Measurements from ENCODE around the gene AP2A1.
"Not testable (repeated sequence)": the region's sequence is repeated elsewhere in the genome, so short reads cannot be mapped to it uniquely, and the experiment has no call there.

AP2A1 gene

GRCh38 chr19:49811328-49811727, 44.5 kb downstream of the AP2A1 start:
- in situ Hi-C loops (cut with MboI; ENCODE audit: low sequenced_read_pairs), result no loop called here

- in situ Hi-C loops (cut with MboI; ENCODE audit: low sequenced_read_pairs), result no loop called here
These were observed 45.7 kb downstream of the AP2A1 start for GRCh38 chr19:49812452-49812996.

- in situ Hi-C loops (cut with MboI; ENCODE audit: low sequenced_read_pairs), result no loop called here
These were observed 46.4 kb downstream of the AP2A1 start, which contains the start of gene FUZ for GRCh38 chr19:49812997-49813861. Gene FUZ, minus strand, starts transcription at chr19:49813292. Its CDS starts 186 bp downstream, at chr19:49813106.

- in situ Hi-C loops (cut with MboI; ENCODE audit: low sequenced_read_pairs), result no loop called here
These were observed 47.2 kb downstream of the AP2A1 start for GRCh38 chr19:49814010-49814409.

- in situ Hi-C loops (cut with MboI; ENCODE audit: low sequenced_read_pairs), result no loop called here
These were observed 49.8 kb downstream of the AP2A1 start for GRCh38 chr19:49816590-49816989.

GRCh38 chr19:49817964-49818648, 51.3 kb downstream of the AP2A1 start, which contains the start of gene MED25:
Gene MED25, plus strand, starts transcription at chr19:49818289. Its CDS starts 53 bp downstream, at chr19:49818342.
- in situ Hi-C loops (cut with MboI; ENCODE audit: low sequenced_read_pairs), result no loop called here

GRCh38 chr19:49818649-49819370, 52.0 kb downstream of the AP2A1 start:
- in situ Hi-C loops (cut with MboI; ENCODE audit: low sequenced_read_pairs), result no loop called here

GRCh38 chr19:49819452-49820115, 52.8 kb downstream of the AP2A1 start:
- in situ Hi-C loops (cut with MboI; ENCODE audit: low sequenced_read_pairs), result not testable (repeated sequence)

- in situ Hi-C loops (cut with MboI; ENCODE audit: low sequenced_read_pairs), result no loop called here
These were observed 53.3 kb downstream of the AP2A1 start for GRCh38 chr19:49820125-49820524.

- in situ Hi-C loops (cut with MboI; ENCODE audit: low sequenced_read_pairs), result no loop called here
These were observed 56.7 kb downstream of the AP2A1 start for GRCh38 chr19:49823472-49823871.

- in situ Hi-C loops (cut with MboI; ENCODE audit: low sequenced_read_pairs), result no loop called here
These were observed 57.9 kb downstream of the AP2A1 start for GRCh38 chr19:49824662-49825061.

- in situ Hi-C loops (cut with MboI; ENCODE audit: low sequenced_read_pairs), result no loop called here
These were observed 60.2 kb downstream of the AP2A1 start for GRCh38 chr19:49827034-49827433.

GRCh38 chr19:49829200-49829599, 62.4 kb downstream of the AP2A1 start:
- in situ Hi-C loops (cut with MboI; ENCODE audit: low sequenced_read_pairs), result no loop called here

GRCh38 chr19:49829721-49830120, 62.9 kb downstream of the AP2A1 start:
- in situ Hi-C loops (cut with MboI; ENCODE audit: low sequenced_read_pairs), result no loop called here

GRCh38 chr19:49830766-49831165, 64.0 kb downstream of the AP2A1 start:
- in situ Hi-C loops (cut with MboI; ENCODE audit: low sequenced_read_pairs), result no loop called here

GRCh38 chr19:49831592-49831991, 64.8 kb downstream of the AP2A1 start:
- in situ Hi-C loops (cut with MboI; ENCODE audit: low sequenced_read_pairs), result no loop called here

- in situ Hi-C loops (cut with MboI; ENCODE audit: low sequenced_read_pairs), result no loop called here
These were observed 65.8 kb downstream of the AP2A1 start for GRCh38 chr19:49832556-49832955.

GRCh38 chr19:49833599-49833998, 66.8 kb downstream of the AP2A1 start:
- in situ Hi-C loops (cut with MboI; ENCODE audit: low sequenced_read_pairs), result no loop called here

GRCh38 chr19:49835562-49835961, 68.8 kb downstream of the AP2A1 start:
- in situ Hi-C loops (cut with MboI; ENCODE audit: low sequenced_read_pairs), result no loop called here

GRCh38 chr19:49836176-49837008, 69.6 kb downstream of the AP2A1 start:
- in situ Hi-C loops (cut with MboI; ENCODE audit: low sequenced_read_pairs), result no loop called here

Data from hTERT RPE-1 (cell line).